Immature natural killer cell (primary cell): ENCODE data around the gene SYT8. TPM values are rescaled to one million over a fixed set of nuclear protein-coding genes. Genes with fewer than 3 reads are reported as not detected.
"Not testable (repeated sequence)": the region's sequence is repeated elsewhere in the genome, so short reads cannot be mapped to it uniquely, and the experiment has no call there.

ENCODE experiments used
- DNase-seq, 3 donors: peaks; one replicate each; pipeline ENCODE4 v3.0.0; 2022; ENCODE audit warnings: mixed read lengths in 1 of 3
- H3K27ac Mint-ChIP-seq, 6 donors: one replicate each; pipeline ENCODE4 v1.8.0; 2020; ENCODE audit warnings: mixed read lengths in 6 of 6, mild to moderate bottlenecking in 5 of 6, inconsistent platforms in 4 of 6, moderate library complexity in 3 of 6
- H3K27me3 Mint-ChIP-seq, 3 donors: one replicate each; pipeline ENCODE4 v1.8.0; 2020 to 2021; ENCODE audit warnings: low read depth in 3 of 3, mild to moderate bottlenecking in 3 of 3, mixed read lengths in 3 of 3, moderate library complexity in 3 of 3, inconsistent platforms in 1 of 3
- H3K36me3 Mint-ChIP-seq, 3 donors: one replicate each; pipeline ENCODE4 v1.8.0; 2020; ENCODE audit warnings: mixed read lengths in 3 of 3, inconsistent platforms in 2 of 3, mild to moderate bottlenecking in 2 of 3
- H3K4me1 Mint-ChIP-seq, 2 donors: one replicate each; pipeline ENCODE4 v1.8.0; 2020; ENCODE audit warnings: inconsistent platforms in 2 of 2, mild to moderate bottlenecking in 2 of 2, mixed read lengths in 2 of 2, moderate library complexity in 1 of 2
- H3K4me3 Mint-ChIP-seq, 5 donors: one replicate each; pipeline ENCODE4 v1.8.0; 2020; ENCODE audit warnings: mild to moderate bottlenecking in 5 of 5, mixed read lengths in 5 of 5, inconsistent platforms in 3 of 5, moderate library complexity in 3 of 5
- H3K9me3 Mint-ChIP-seq, 6 donors: one replicate each; pipeline ENCODE4 v1.8.0; 2020; ENCODE audit warnings: mild to moderate bottlenecking in 6 of 6, mixed read lengths in 6 of 6, inconsistent platforms in 4 of 6, moderate library complexity in 3 of 6
- polyA plus RNA-seq, 3 donors: library from polyadenylated mRNA; unstranded; fragments of 300-500 nt; fragmentation: Illumina TruSeq; gene quantifications; one replicate each; pipeline ENCODE4 v1.2.3, GENCODE V29; 2021

Gene SYT8, protein sequence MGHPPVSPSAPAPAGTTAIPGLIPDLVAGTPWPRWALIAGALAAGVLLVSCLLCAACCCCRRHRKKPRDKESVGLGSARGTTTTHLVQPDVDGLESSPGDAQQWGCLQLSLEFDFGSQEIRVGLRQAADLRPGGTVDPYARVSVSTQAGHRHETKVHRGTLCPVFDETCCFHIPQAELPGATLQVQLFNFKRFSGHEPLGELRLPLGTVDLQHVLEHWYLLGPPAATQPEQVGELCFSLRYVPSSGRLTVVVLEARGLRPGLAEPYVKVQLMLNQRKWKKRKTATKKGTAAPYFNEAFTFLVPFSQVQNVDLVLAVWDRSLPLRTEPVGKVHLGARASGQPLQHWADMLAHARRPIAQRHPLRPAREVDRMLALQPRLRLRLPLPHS
- not detected for polyA plus RNA-seq

DNA sequence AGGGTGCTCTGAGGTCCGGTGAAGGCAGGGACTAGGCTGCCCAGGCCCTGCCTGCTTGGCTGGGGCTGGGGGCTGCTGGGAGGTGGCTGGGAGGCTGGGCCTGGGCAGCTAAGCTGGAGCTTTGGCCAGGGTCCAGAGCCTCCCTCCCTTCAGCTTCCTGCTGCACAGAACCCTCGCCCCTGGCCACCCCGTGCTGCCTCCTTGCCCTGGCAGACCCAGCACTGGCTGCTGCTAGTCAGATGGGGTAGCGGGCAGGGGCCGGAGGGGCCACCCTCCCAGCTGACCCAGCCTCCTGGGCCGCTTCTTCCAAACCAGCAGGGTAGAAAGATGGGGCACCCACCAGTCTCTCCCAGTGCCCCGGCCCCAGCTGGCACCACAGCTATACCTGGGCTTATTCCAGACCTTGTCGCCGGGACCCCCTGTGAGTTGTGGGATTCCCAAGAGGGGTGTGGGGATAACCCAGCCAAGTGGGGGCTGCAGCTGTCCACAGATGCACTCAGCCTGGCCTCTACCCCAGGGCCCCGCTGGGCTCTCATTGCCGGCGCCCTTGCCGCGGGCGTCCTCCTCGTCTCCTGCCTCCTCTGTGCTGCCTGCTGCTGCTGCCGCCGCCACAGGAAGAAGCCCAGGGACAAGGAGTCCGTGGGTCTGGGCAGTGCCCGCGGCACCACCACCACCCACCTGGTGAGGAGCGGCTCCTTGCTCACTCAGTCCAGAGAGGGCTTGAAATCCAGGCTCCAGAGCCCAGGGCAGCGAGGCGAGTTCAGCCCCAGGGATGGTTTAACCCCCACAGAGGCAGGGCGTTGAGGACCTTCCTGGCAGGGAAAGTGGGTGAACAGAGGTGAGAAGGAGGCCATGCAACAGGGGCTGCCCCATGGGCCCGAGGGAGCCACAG lies at the start of gene SYT8:
SYT8 (plus strand) TSS at position 212 of the 892 bp plus-strand sequence; CDS start at position 328, 116 bp downstream.
- Mint-ChIP-seq H3K4me1 (peaks cover 6 to 14% of the 10 kb centered on the region in 2 donors), H3K4me3 (no peak within 1 kb of the TSS), H3K27ac (no peak within 1 kb of the TSS), H3K36me3 (no peaks in the 10 kb centered on the region), H3K27me3 (peaks cover 0 to 5% (median 4%) of the 10 kb centered on the region in 3 donors), H3K9me3 (no peaks in the 10 kb centered on the region)
- DNase-seq, result no peak

DNA sequence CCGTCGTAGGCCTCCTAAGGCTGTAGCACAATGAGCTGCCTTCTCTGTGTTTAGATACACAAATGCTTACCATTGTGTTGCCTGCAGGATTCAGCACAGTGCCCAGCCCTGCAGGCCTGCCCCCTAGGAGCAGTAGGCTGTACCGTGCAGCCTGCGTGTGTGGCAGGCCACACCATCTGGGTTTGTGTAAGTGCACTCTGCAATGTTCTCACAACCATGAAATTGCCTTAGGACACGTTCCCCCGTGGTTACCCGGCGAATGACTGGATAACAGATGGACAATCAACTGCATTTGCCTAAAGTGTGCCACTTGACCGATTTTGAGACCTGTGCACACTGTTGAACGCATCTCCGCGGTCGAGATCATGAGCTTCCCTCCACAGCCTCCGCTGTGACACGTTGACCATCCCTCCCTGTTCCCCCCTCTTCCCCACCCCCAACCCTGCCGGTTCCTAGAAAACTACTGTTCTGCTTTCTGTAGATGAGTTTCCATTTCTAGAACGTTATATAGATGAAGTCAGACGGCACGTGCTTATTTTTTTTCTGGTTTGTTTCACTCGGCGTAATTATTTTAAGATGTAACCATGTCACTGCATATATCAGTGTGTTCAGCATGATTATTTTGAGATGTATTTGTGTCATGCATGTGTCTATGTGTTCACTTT lies 48.9 kb upstream of the SYT8 start:
- no peak for DNase-seq
- Mint-ChIP-seq H3K4me3 (no peak overlapping the region), H3K36me3 (no peaks in the 10 kb centered on the region), H3K9me3 (no peaks in the 10 kb centered on the region), H3K4me1 (peaks cover 18 to 23% of the 10 kb centered on the region in 2 donors), H3K27ac (no peak overlapping the region), H3K27me3 (peaks cover 0 to 3% (median 0%) of the 10 kb centered on the region in 3 donors)

DNA sequence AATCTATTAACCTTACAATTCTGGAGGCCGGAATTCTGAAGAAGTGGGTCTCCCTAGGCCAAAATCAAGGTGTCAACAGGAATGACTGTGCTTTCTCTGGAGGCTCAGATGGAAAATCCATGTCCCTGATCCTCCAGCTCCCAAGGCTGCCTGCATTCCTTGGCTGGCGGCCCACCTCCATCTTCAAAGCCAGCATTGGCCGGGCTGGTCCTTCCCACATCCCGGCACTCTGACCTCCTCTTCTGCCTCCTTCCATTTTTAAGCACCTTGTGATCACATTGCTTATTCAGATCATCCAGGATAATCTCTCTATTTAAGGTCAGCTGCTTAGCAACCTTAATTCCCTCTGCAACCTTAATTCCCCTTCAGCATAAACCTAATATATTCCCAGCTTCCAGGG lies 48.3 kb upstream of the SYT8 start:
- no peak overlapping the region for H3K27ac Mint-ChIP-seq
- peaks cover 12 to 18% of the 10 kb centered on the region in 2 donors for H3K4me1 Mint-ChIP-seq
- no peak overlapping the region for H3K4me3 Mint-ChIP-seq
- H3K9me3 Mint-ChIP-seq, result no peaks in the 10 kb centered on the region
- no peak for DNase-seq
- H3K27me3 Mint-ChIP-seq, result peaks cover 0 to 6% (median 0%) of the 10 kb centered on the region in 3 donors
- no peaks in the 10 kb centered on the region for H3K36me3 Mint-ChIP-seq

DNA sequence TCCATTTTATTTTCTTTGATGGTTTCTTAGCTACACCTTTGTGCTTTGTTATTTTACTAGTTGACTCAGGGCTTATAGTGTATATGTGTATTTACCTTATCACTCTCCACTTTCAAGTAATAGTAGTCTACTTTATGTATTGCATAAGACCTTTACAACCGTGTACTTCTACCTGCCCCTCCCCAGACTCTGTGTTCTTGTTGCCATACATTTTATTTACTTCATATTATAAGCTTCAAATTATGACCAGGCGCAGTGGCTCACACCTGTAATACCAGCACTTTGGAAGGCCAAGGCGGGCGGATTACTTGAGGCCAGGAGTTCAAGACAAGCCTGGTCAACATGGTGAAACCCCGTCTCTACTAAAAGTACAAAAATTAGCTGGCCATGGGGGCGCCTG lies 42.9 kb upstream of the SYT8 start:
- Mint-ChIP-seq H3K4me3 (peak overlapping the region in 4 of 5 donors; percentile 31 to 94 (median 62)), H3K36me3 (peaks cover 2 to 8% (median 4%) of the 10 kb centered on the region in 3 donors), H3K9me3 (peaks cover 3 to 7% (median 6%) of the 10 kb centered on the region in 6 donors), H3K27me3 (peaks cover 1 to 7% (median 6%) of the 10 kb centered on the region in 3 donors), H3K27ac (peak overlapping the region in 4 of 6 donors; percentile 14 to 93 (median 52)), H3K4me1 (peaks cover 12 to 18% of the 10 kb centered on the region in 2 donors)
- DNase-seq, result no peak

DNA sequence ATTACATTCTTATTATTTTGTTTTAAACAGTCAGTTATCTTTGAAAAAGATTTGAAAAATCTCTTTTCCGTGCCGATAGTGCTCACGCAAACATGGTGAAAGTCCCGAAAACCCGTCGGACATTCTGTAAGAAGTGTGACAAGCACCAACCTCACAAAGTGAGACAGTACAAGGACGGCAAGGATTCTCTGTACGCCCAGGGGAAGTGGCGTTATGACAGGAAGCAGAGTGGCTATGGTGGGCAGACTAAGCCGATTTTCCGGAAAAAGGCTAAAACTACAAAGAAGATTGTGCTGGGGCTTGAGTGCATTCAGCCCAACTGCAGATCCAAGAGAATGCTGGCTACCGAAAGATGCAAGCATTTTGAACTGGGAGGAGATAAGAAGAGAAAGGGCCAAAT lies 42.3 kb upstream of the SYT8 start:
- Mint-ChIP-seq H3K4me3 (peak overlapping the region; percentile 75 to 94 (median 84)), H3K27me3 (peaks cover 4 to 8% (median 6%) of the 10 kb centered on the region in 3 donors), H3K27ac (peak overlapping the region; percentile 75 to 95 (median 94)), H3K4me1 (peaks cover 12 to 18% of the 10 kb centered on the region in 2 donors), H3K36me3 (peaks cover 2 to 8% (median 4%) of the 10 kb centered on the region in 3 donors), H3K9me3 (peaks cover 3 to 7% (median 6%) of the 10 kb centered on the region in 6 donors)
- peak; percentile 36 to 46 (median 41) for DNase-seq

DNA sequence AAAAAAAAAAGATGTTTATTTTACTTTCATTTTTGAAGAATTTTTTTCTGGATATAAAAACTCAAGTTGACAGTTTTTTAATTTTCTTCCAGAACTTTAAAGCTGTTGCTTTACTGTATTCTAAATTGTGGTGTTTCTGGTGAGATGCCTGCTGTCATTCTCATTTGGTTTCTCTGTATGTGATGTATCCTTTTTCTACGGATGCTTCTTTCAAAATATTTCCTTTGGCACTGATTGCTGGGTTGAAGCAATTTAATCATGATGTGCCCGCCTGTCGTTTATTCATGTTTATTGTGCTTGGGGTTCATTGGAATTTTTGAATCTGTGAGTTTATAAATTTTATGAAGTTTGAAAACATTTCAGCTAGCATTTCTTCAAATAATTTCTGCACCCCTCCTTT lies 41.7 kb upstream of the SYT8 start:
- Mint-ChIP-seq H3K27me3 (peaks cover 5 to 8% (median 6%) of the 10 kb centered on the region in 3 donors), H3K9me3 (peaks cover 3 to 7% (median 6%) of the 10 kb centered on the region in 6 donors), H3K36me3 (peaks cover 2 to 8% (median 4%) of the 10 kb centered on the region in 3 donors), H3K4me1 (peaks cover 12 to 18% of the 10 kb centered on the region in 2 donors), H3K27ac (peak overlapping the region in 5 of 6 donors; percentile 75 to 95 (median 93)), H3K4me3 (peak overlapping the region in 4 of 5 donors; percentile 77 to 94 (median 87))
- DNase-seq, result no peak

DNA sequence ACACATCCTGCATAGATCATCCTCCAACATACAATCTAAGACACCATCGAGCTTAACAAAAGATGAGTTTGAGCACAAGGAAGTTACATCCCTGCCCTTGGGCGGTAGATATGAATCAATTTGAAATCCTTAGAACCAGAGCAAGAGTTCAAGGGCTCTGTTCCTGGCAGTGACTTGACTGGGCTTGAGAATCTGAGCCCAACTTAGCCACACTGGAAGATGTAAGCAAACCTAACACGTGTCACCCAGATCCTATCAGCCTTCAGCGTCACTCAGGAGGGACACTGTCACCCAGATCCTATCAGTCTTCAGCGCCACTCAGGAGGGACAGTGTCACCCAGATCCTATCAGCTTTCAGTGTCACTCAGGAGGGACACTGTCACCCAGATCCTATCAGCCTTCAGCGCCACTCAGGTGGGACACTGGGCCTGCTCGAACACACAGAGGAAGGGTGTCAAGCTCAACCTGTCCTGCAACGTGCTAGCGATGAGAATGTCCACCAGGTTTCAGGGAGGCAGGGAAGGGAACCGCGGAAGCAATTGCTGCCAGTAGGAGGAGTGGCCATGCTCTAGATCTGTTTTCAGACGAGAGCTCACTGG lies 38.3 kb upstream of the SYT8 start:
- Mint-ChIP-seq H3K9me3 (peaks cover 3 to 7% (median 6%) of the 10 kb centered on the region in 6 donors), H3K4me3 (no peak overlapping the region), H3K27ac (no peak overlapping the region), H3K4me1 (peaks cover 12 to 18% of the 10 kb centered on the region in 2 donors), H3K27me3 (peaks cover 3 to 13% (median 12%) of the 10 kb centered on the region in 3 donors), H3K36me3 (peaks cover 2 to 8% (median 4%) of the 10 kb centered on the region in 3 donors)
- DNase-seq, result no peak

DNA sequence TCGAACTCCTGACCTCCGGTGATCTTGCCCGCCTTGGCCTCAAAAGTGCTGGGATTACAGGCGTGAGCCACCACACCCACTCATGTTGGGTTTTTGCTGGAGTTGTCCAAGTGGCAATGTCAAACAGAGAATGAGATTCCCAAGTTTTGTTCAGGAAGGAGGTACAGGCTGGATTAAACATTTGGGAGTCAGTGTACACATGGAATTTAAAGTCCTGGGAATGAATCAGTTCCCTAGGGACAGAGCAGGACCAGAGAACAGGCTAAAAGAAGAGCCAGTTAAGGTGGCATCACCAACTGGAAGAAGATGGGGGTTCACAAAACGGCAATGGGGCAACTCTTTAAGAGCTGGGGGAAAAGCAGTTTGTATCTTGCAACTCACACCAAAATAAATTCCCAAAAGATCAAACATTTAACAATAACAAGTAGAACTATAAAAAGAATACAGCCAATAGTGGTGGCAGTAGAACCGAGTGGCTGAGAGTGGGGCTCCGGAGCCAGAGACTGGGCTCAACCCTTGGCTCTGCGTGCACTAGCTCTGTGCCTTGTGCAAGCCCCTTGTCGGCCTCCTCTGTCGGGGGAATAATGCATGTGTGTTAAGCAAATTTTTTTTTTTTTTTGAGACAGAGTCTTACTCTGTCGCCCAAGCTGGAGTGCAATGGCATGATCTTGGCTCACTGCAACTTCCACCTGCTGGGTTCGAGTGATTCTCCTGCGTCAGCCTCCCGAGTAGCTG lies 37.2 kb upstream of the SYT8 start:
- no peak overlapping the region for H3K4me3 Mint-ChIP-seq
- DNase-seq, result no peak
- H3K4me1 Mint-ChIP-seq, result peaks cover 4 to 7% of the 10 kb centered on the region in 2 donors
- H3K27ac Mint-ChIP-seq, result no peak overlapping the region
- H3K36me3 Mint-ChIP-seq, result peaks cover 1 to 7% (median 2%) of the 10 kb centered on the region in 3 donors
- H3K27me3 Mint-ChIP-seq, result peaks cover 3 to 16% (median 12%) of the 10 kb centered on the region in 3 donors
- peaks cover 1 to 6% (median 3%) of the 10 kb centered on the region in 6 donors for H3K9me3 Mint-ChIP-seq

DNA sequence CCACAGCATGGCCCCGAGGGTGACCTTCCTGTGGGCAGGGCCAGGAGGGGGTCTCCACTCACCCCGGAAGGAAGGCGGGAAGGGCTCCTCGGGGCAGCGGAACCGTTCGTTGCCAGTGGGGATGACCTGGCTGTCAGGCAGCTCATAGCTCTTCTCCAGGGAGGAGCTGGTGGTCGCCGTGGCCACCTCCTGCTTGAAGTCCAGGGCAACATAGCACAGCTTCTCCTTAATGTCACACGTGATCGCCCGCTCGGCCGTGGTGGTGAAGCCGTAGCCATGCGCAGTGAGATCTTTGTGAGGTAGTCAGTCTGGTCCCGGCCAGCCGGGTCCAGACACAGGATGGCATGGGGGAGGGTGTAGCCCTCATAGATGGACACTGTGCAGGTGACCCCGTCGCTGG lies 31.5 kb upstream of the SYT8 start:
- Mint-ChIP-seq H3K27me3 (peaks cover 3 to 25% (median 10%) of the 10 kb centered on the region in 3 donors), H3K4me1 (no peaks in the 10 kb centered on the region), H3K36me3 (no peaks in the 10 kb centered on the region), H3K9me3 (no peaks in the 10 kb centered on the region), H3K4me3 (no peak overlapping the region), H3K27ac (no peak overlapping the region)
- DNase-seq, result no peak

DNA sequence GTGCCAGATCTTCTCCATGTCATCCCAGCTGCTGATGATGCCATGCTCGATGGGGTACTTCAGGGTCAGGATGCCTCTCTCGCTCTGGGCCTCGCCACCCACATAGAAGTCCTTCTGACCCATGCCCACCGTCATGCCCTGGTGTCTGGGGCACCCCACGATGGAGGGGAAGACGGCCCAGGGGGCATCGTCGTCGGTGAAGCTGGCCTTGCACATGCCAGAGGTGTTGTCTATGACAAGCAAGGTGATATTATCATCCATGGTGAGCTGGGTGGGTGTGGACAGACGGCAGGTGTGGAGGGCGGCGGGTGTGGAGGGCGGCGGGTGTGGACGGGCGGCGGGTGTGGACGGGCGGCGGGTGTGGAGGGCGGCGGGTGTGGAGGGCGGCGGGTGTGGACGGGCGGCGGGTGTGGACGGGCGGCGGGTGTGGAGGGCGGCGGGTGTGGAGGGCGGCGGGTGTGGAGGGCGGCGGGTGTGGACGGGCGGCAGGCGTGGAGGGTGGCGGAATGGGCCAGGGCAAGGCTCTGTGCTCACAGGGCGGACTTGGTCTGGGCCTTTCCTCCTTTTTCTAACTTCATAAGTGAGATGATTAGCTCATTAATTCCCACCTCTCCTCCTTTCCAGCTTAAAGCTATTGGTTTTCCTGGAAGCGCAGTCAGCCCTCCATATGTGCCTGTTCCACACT lies 30.8 kb upstream of the SYT8 start:
- not testable (repeated sequence) for H3K27ac Mint-ChIP-seq, H3K4me1 Mint-ChIP-seq, H3K36me3 Mint-ChIP-seq, H3K4me3 Mint-ChIP-seq, H3K9me3 Mint-ChIP-seq, DNase-seq
- peaks cover 3 to 21% (median 10%) of the 10 kb centered on the region in 3 donors for H3K27me3 Mint-ChIP-seq

DNA sequence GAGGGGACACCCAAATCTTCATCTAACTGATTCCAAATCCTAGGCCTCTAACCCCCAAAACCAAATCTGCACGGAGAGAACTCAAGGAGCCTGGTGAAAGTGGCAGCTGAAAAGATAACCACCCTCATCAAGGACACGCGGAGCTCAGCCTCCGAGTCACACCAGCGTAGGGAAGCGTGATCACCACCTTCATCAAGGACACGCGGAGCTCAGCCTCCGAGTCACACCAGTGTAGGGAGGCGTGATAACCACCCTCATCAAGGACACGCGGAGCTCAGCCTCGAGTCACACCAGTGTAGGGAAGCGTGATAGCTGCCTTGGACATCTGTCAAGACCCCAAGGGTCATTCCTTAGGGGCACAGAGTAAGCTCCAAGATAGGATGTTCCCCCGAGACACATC lies 29.3 kb upstream of the SYT8 start:
- peaks cover 3 to 21% (median 10%) of the 10 kb centered on the region in 3 donors for H3K27me3 Mint-ChIP-seq
- no peaks in the 10 kb centered on the region for H3K36me3 Mint-ChIP-seq
- no peak overlapping the region for H3K4me3 Mint-ChIP-seq
- H3K4me1 Mint-ChIP-seq, result no peaks in the 10 kb centered on the region
- H3K9me3 Mint-ChIP-seq, result no peaks in the 10 kb centered on the region
- no peak overlapping the region for H3K27ac Mint-ChIP-seq
- no peak for DNase-seq
